IMR-90 (cell line): Measurements from ENCODE around the gene SLC29A1. TPM values are rescaled to one million over a fixed set of nuclear protein-coding genes. Genes with fewer than 3 reads are reported as not detected.

ENCODE experiments used
- ATAC-seq: fragments of 200-7000 bp; cut with Tn5 transposase; 2 replicates; pipeline ENCODE4 v1.9.1; 2020; ENCODE audit warnings: low read depth, mild to moderate bottlenecking, moderate library complexity
- BruUV-seq: library from RNA; stranded (reverse); fragments of 400-500 nt; replicated peaks from 2 replicates; lab custom pipeline; 2021; lab: Mats Ljungman, UMichigan
- CTCF ChIA-PET: fragments of 300-600 bp; formaldehyde crosslinking; extraction: SDS; loops from one replicate; lab custom pipeline; 2021; ENCODE audit warnings: antibody characterized with exemption; lab: Yijun Ruan, JAX
- POLR2A ChIA-PET: fragments of 300-600 bp; sonication (Branson Sonifier 250); formaldehyde crosslinking; loops from one replicate; lab custom pipeline; 2022; ENCODE audit warnings: antibody characterized with exemption; ENCODE audit not compliant: unreplicated experiment; lab: Charles Lee
- DNase-seq: peaks from one replicate; pipeline ENCODE4 v3.0.0; 2013
- H2AFZ ChIP-seq: replicated peaks from 2 replicates; pipeline ENCODE3; 2013; ENCODE audit warnings: low read length, mild to moderate bottlenecking; ENCODE audit not compliant: poor library complexity
- H2AK5ac ChIP-seq: 2 replicates; pipeline ENCODE4 v1.6.1; 2013; ENCODE audit warnings: low read depth, low read length, inconsistent platforms
- H2AK9ac ChIP-seq: replicated peaks from 2 replicates; pipeline ENCODE3; 2013; ENCODE audit warnings: mild to moderate bottlenecking, low read depth, low read length, moderate library complexity; ENCODE audit not compliant: poor library complexity
- H2BK120ac ChIP-seq: 2 replicates; pipeline ENCODE4 v1.6.1; 2013; ENCODE audit warnings: low read depth, low read length, inconsistent platforms
- H2BK15ac ChIP-seq: 3 replicates; pipeline ENCODE4 v1.6.1; 2013; ENCODE audit warnings: low read depth, low read length, inconsistent platforms
- H2BK20ac ChIP-seq: 2 replicates; pipeline ENCODE4 v1.6.1; 2013; ENCODE audit warnings: low read depth, mild to moderate bottlenecking, inconsistent platforms, low read length, moderate library complexity
- H2BK5ac ChIP-seq: 2 replicates; pipeline ENCODE4 v1.6.1; 2013; ENCODE audit warnings: mild to moderate bottlenecking, low read depth, low read length, inconsistent platforms; ENCODE audit not compliant: poor library complexity, severe bottlenecking
- H3K14ac ChIP-seq: replicated peaks from 2 replicates; pipeline ENCODE4 v1.6.1; 2013; ENCODE audit warnings: low read depth, low read length, inconsistent platforms
- H3K18ac ChIP-seq: 2 replicates; pipeline ENCODE4 v1.6.1; 2013; ENCODE audit warnings: low read depth, low read length, control low read depth
- H3K23ac ChIP-seq: 2 replicates; pipeline ENCODE4 v1.6.1; 2013; ENCODE audit warnings: low read depth, low read length, inconsistent platforms
- H3K27ac ChIP-seq: 2 replicates; pipeline ENCODE4 v1.5.1; 2013; ENCODE audit warnings: mild to moderate bottlenecking, control low read depth, low read length; ENCODE audit not compliant: insufficient read depth
- H3K27me3 ChIP-seq: 2 replicates; pipeline ENCODE4 v1.6.1; 2013; ENCODE audit warnings: low read length; ENCODE audit not compliant: control insufficient read depth, insufficient read depth
- H3K36me3 ChIP-seq: 2 replicates; pipeline ENCODE4 v1.6.1; 2013; ENCODE audit warnings: low read length, mixed read lengths; ENCODE audit not compliant: control insufficient read depth, insufficient read depth
- H3K4ac ChIP-seq: 2 replicates; pipeline ENCODE4 v1.6.1; 2013; ENCODE audit warnings: low read depth, low read length, inconsistent platforms
- H3K4me1 ChIP-seq: 2 replicates; pipeline ENCODE4 v1.6.1; 2013; ENCODE audit warnings: low read length, mixed read lengths; ENCODE audit not compliant: control insufficient read depth, insufficient read depth
- H3K4me2 ChIP-seq: 2 replicates; pipeline ENCODE4 v1.6.1; 2013; ENCODE audit warnings: low read depth, mild to moderate bottlenecking, control low read depth, low read length, moderate library complexity
- H3K4me3 ChIP-seq: 2 replicates; pipeline ENCODE4 v1.5.1; 2013; ENCODE audit warnings: low read depth, mild to moderate bottlenecking, control low read depth, low read length, moderate library complexity; ENCODE audit not compliant: insufficient read depth
- H3K56ac ChIP-seq: 2 replicates; pipeline ENCODE4 v1.6.1; 2013; ENCODE audit warnings: low read length, inconsistent platforms; ENCODE audit not compliant: insufficient read depth; ENCODE audit errors: extremely low read depth
- H3K79me1 ChIP-seq, 2 experiments: 2 replicates each; pipeline ENCODE4 v1.6.1; 2013; ENCODE audit warnings: low read length in 2 of 2, inconsistent platforms in 1 of 2, low read depth in 1 of 2
- H3K9ac ChIP-seq: 2 replicates; pipeline ENCODE4 v1.6.1; 2013; ENCODE audit warnings: low read depth, low read length, control low read depth
- H3K9me1 ChIP-seq: 2 replicates; pipeline ENCODE4 v1.6.1; 2013; ENCODE audit warnings: low read length, inconsistent platforms; ENCODE audit not compliant: insufficient read depth
- H3K9me3 ChIP-seq: 2 replicates; pipeline ENCODE4 v1.6.1; 2013; ENCODE audit warnings: low read length; ENCODE audit not compliant: control insufficient read depth, insufficient read depth
- H4K20me1 ChIP-seq: 2 replicates; pipeline ENCODE4 v1.6.1; 2013; ENCODE audit warnings: low read length, inconsistent platforms; ENCODE audit not compliant: insufficient read depth
- H4K5ac ChIP-seq: 2 replicates; pipeline ENCODE4 v1.6.1; 2013; ENCODE audit warnings: mild to moderate bottlenecking, low read depth, low read length, control low read depth
- H4K8ac ChIP-seq, 2 experiments: 2 replicates each; pipeline ENCODE4 v1.6.1; 2013; ENCODE audit warnings: low read depth in 2 of 2, low read length in 2 of 2, control low read depth in 1 of 2, inconsistent platforms in 1 of 2
- H4K91ac ChIP-seq: 2 replicates; pipeline ENCODE4 v1.6.1; 2013; ENCODE audit warnings: low read depth, low read length, inconsistent platforms; ENCODE audit not compliant: insufficient read depth
- POLR2A ChIP-seq: IDR thresholded peaks from 2 replicates; pipeline ENCODE4 v1.6.1; 2012; ENCODE audit warnings: mild to moderate bottlenecking, low read depth, low read length
- RAD21 ChIP-seq: IDR thresholded peaks from 2 replicates; pipeline ENCODE4 v1.6.1; 2012; ENCODE audit warnings: low read length, improper control_type of control experiment
- SMC3 ChIP-seq: fragments of 150-350 bp; IDR thresholded peaks from 2 replicates; pipeline ENCODE4 v1.6.1; 2016; ENCODE audit warnings: low read depth, mild to moderate bottlenecking, antibody characterized with exemption, low read length, moderate library complexity
- WGBS, 2 experiments: methylation state at CpG; one replicate each; pipeline versions ENCODE4 v1.1.5 to v1.1.7; 2013; ENCODE audit warnings: missing lambda C conversion rate in 2 of 2; ENCODE audit not compliant: insufficient read length in 1 of 2; ENCODE audit errors: extremely low coverage in 2 of 2; 5-methylcytosine and 5-hydroxymethylcytosine counted together
- dilution Hi-C: fragments of 300-500 bp; cut with HindIII; formaldehyde crosslinking; loops from one replicate; pipeline ENCODE4 v1.14.3; 2018; ENCODE audit warnings: low sequenced_read_pairs; ENCODE audit not compliant: unreplicated experiment
- in situ Hi-C: fragments of 300-500 bp; cut with MboI; formaldehyde crosslinking; loops from 3 replicates; pipeline ENCODE4 v1.14.3; 2019; ENCODE audit warnings: low sequenced_read_pairs, inconsistent platforms, mixed read lengths
- intact Hi-C: fragments of 100-400 bp; cut with micrococcal nuclease; formaldehyde crosslinking; loops from 2 replicates; pipeline ENCODE4 v1.10.0; 2022
- polyA plus RNA-seq, 3 experiments: library from polyadenylated mRNA; depleted of rRNA; stranded (reverse); fragments of >200 nt; gene quantifications; 2 replicates each; pipeline ENCODE4 v1.2.3, GENCODE V29; 2012; ENCODE audit warnings: low replicate concordance in 1 of 3
- total RNA-seq: library from RNA; depleted of rRNA; stranded (reverse); fragments of >200 nt; gene quantifications from 2 replicates; pipeline ENCODE4 v1.2.3, GENCODE V29; 2012
- TF ChIP-seq, protein P1 (sequence below): conservative IDR thresholded peaks from 2 replicates; pipeline ENCODE4 v1.5.1; 2012; ENCODE audit warnings: mild to moderate bottlenecking, low read depth, low read length, improper control_type of control experiment

Gene SLC29A1
- total and polyA plus RNA-seq, 2 of the 4 experiments (the other 2 are of a cell fraction): 4.1 to 22.1 TPM

DNA sequence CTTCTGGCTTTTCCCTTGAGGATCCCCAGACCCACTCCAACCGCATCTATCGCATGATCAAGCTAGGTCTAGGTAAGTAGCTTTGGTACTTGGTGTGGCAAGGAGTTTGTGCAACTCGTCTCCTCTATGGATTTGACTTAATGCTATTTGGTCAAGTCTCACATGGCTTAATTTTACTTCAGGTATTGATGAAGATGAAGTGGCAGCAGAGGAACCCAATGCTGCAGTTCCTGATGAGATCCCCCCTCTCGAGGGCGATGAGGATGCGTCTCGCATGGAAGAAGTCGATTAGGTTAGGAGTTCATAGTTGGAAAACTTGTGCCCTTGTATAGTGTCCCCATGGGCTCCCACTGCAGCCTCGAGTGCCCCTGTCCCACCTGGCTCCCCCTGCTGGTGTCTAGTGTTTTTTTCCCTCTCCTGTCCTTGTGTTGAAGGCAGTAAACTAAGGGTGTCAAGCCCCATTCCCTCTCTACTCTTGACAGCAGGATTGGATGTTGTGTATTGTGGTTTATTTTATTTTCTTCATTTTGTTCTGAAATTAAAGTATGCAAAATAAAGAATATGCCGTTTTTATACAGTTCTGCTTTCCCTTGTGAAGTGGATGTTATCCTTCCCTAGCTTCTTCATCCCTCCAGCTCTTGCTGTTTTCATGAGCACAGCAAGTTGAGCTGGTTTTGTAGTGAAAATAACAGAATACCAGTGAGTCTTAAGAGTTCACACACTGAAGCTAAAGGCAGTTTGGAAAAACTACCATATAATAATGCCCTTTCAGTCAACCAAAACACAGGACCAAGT lies 30.1 kb downstream of the SLC29A1 start:
- H3K4me3 ChIP-seq: no peak overlapping the region
- DNase-seq (no peak), ATAC-seq (no peak)
- no peak overlapping the region for H3K27ac ChIP-seq
- TF ChIP-seq POLR2A (no peak), SMC3 (peak; percentile 17; the same call in 1 of the 2 replicates), RAD21 (peak; percentile 22; the same call in 1 of the 2 replicates)
- TF ChIP-seq, protein P1, sequence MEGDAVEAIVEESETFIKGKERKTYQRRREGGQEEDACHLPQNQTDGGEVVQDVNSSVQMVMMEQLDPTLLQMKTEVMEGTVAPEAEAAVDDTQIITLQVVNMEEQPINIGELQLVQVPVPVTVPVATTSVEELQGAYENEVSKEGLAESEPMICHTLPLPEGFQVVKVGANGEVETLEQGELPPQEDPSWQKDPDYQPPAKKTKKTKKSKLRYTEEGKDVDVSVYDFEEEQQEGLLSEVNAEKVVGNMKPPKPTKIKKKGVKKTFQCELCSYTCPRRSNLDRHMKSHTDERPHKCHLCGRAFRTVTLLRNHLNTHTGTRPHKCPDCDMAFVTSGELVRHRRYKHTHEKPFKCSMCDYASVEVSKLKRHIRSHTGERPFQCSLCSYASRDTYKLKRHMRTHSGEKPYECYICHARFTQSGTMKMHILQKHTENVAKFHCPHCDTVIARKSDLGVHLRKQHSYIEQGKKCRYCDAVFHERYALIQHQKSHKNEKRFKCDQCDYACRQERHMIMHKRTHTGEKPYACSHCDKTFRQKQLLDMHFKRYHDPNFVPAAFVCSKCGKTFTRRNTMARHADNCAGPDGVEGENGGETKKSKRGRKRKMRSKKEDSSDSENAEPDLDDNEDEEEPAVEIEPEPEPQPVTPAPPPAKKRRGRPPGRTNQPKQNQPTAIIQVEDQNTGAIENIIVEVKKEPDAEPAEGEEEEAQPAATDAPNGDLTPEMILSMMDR: peak; percentile 38
- no peaks in the 10 kb centered on the region for H3K27me3 ChIP-seq
- dilution Hi-C loops: no loop called here
- no peak overlapping the region for H3K23ac ChIP-seq
- whole genome bisulfite sequencing, 2 experiments: 40% methylated on average over 1 of the region's 10 CpGs; no CpG with 5 or more reads in 1 of the 2 experiments
- ChIA-PET CTCF (interaction anchor here (0.9 to 1.2 kb wide), 2 partner anchors 19 to 81 kb away, joined by 3 to 4 read pairs; no protein-coding TSS in a partner anchor), POLR2A (no interaction called here)
- H2BK20ac ChIP-seq: no peak overlapping the region
- no peak overlapping the region for H4K91ac ChIP-seq
- H4K20me1 ChIP-seq: peaks cover 82% of the 10 kb centered on the region
- H3K18ac ChIP-seq: no peak overlapping the region
- BruUV-seq: TSS peak; percentile 47
- H2BK5ac ChIP-seq: no peak overlapping the region
- no peak overlapping the region for H4K8ac ChIP-seq
- H3K9ac ChIP-seq: no peak overlapping the region
- H3K36me3 ChIP-seq: peaks cover 58% of the 10 kb centered on the region
- H3K14ac ChIP-seq: no peak overlapping the region
- H4K5ac ChIP-seq: no peak overlapping the region
- peaks cover 23 to 84% of the 10 kb centered on the region in 2 experiments for H3K79me1 ChIP-seq
- no peak overlapping the region for H2BK15ac ChIP-seq
- H3K4ac ChIP-seq: no peak overlapping the region
- H3K9me1 ChIP-seq: peaks cover 16% of the 10 kb centered on the region
- no peaks in the 10 kb centered on the region for H3K9me3 ChIP-seq
- in situ Hi-C loops: no loop called here
- H2AK9ac ChIP-seq: no peak overlapping the region
- no peak overlapping the region for H3K56ac ChIP-seq
- intact Hi-C loops: no loop called here
- H2AFZ ChIP-seq: no peak overlapping the region
- peaks cover 10% of the 10 kb centered on the region for H3K4me1 ChIP-seq
- H3K4me2 ChIP-seq: no peak overlapping the region
- no peak overlapping the region for H2BK120ac ChIP-seq
- no peak overlapping the region for H2AK5ac ChIP-seq
